Activated CD8-positive, alpha-beta memory T cell treated with anti-CD3 and anti-CD28 coated beads, Interleukin-2, amount 10 ng/mL, durations not matched to agents 7 days and 5 days (primary cell): ENCODE measurements around the gene CFB. TPM values are rescaled to one million over a fixed set of nuclear protein-coding genes. Genes with fewer than 3 reads are reported as not detected.

Source experiments
- ATAC-seq: fragments of 150-1000 bp; cut with Tn5 transposase; one replicate; pipeline ENCODE4 v1.10.0; 2021; ENCODE audit warnings: moderate library complexity
- CTCF ChIA-PET: fragments of 350-600 bp; sonication (Branson Sonifier 250); formaldehyde crosslinking; loops from one replicate; lab custom pipeline; 2021; ENCODE audit warnings: antibody characterized with exemption; lab: Charles Lee
- DNase-seq: peaks from one replicate; pipeline ENCODE4 v3.0.0-alpha.2; 2020
- H3K27ac Mint-ChIP-seq: one replicate; pipeline ENCODE4 v1.8.0; 2021; ENCODE audit warnings: mild to moderate bottlenecking, mixed read lengths
- H3K27me3 Mint-ChIP-seq: one replicate; pipeline ENCODE4 v1.8.0; 2021; ENCODE audit warnings: mixed read lengths
- H3K36me3 Mint-ChIP-seq: one replicate; pipeline ENCODE4 v1.8.0; 2021; ENCODE audit warnings: mild to moderate bottlenecking, mixed read lengths
- H3K4me1 Mint-ChIP-seq: one replicate; pipeline ENCODE4 v1.8.0; 2021; ENCODE audit warnings: mixed read lengths
- H3K4me3 Mint-ChIP-seq: one replicate; pipeline ENCODE4 v1.8.0; 2021; ENCODE audit warnings: mild to moderate bottlenecking, moderate library complexity, mixed read lengths
- H3K9me3 Mint-ChIP-seq: one replicate; pipeline ENCODE4 v1.8.0; 2022; ENCODE audit warnings: low read depth, mixed read lengths
- total RNA-seq, 2 experiments: library from RNA; stranded (reverse); gene quantifications; one replicate each; pipeline ENCODE4 v1.2.3, GENCODE V29; 2021

The CFB gene
- total RNA-seq, 2 experiments from 2014 or later = 0.12 TPM; not detected in 1

DNA sequence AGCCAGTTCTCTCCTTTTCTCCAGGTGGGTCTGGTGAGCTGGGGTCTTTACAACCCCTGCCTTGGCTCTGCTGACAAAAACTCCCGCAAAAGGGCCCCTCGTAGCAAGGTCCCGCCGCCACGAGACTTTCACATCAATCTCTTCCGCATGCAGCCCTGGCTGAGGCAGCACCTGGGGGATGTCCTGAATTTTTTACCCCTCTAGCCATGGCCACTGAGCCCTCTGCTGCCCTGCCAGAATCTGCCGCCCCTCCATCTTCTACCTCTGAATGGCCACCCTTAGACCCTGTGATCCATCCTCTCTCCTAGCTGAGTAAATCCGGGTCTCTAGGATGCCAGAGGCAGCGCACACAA lies 765 bp upstream of the CFB start:
- H3K4me3 Mint-ChIP-seq = no peak overlapping the region
- H3K4me1 Mint-ChIP-seq = peaks cover 4% of the 10 kb centered on the region
- ATAC-seq (no peak), DNase-seq (no peak)
- no peaks in the 10 kb centered on the region for H3K36me3 Mint-ChIP-seq
- no peaks in the 10 kb centered on the region for H3K9me3 Mint-ChIP-seq
- CTCF ChIA-PET = interaction anchor here (1.2 kb wide), 1 partner anchor 14 kb away, joined by 3 read pairs; no protein-coding TSS in a partner anchor
- no peak overlapping the region for H3K27ac Mint-ChIP-seq
- peaks cover 28% of the 10 kb centered on the region for H3K27me3 Mint-ChIP-seq

DNA sequence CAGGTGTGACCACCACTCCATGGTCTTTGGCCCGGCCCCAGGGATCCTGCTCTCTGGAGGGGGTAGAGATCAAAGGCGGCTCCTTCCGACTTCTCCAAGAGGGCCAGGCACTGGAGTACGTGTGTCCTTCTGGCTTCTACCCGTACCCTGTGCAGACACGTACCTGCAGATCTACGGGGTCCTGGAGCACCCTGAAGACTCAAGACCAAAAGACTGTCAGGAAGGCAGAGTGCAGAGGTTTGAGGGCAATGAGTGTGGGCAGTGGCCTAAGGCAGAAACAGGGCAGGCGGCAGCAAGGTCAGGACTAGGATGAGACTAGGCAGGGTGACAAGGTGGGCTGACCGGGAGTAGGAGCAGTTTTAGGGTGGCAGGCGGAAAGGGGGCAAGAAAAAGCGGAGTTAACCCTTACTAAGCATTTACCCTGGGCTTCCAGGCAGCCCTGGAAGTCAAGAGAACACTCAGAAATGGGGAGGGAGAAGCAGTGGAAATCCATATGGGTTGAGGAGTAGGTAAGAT lies 533 bp downstream of the CFB start:
- ATAC-seq (no peak), DNase-seq (no peak)
- no peak overlapping the region for H3K27ac Mint-ChIP-seq
- H3K4me1 Mint-ChIP-seq = peaks cover 4% of the 10 kb centered on the region
- H3K9me3 Mint-ChIP-seq = no peaks in the 10 kb centered on the region
- H3K4me3 Mint-ChIP-seq = no peak overlapping the region
- CTCF ChIA-PET = interaction anchor here (1.2 kb wide), 1 partner anchor 16 kb away, joined by 3 read pairs; no protein-coding TSS in a partner anchor
- H3K27me3 Mint-ChIP-seq = peaks cover 21% of the 10 kb centered on the region
- H3K36me3 Mint-ChIP-seq = peaks cover 3% of the 10 kb centered on the region

- peaks cover 4% of the 10 kb centered on the region for H3K4me1 Mint-ChIP-seq
- DNase-seq (no peak), ATAC-seq (no peak)
- CTCF ChIA-PET = no interaction called here
- H3K27me3 Mint-ChIP-seq = peaks cover 19% of the 10 kb centered on the region
- no peak overlapping the region for H3K4me3 Mint-ChIP-seq
- no peaks in the 10 kb centered on the region for H3K9me3 Mint-ChIP-seq
- H3K27ac Mint-ChIP-seq = no peak overlapping the region
- peaks cover 3% of the 10 kb centered on the region for H3K36me3 Mint-ChIP-seq
Observed at GRCh38 chr6:31947070-31947675, 1.3 kb downstream of the CFB start.

DNA sequence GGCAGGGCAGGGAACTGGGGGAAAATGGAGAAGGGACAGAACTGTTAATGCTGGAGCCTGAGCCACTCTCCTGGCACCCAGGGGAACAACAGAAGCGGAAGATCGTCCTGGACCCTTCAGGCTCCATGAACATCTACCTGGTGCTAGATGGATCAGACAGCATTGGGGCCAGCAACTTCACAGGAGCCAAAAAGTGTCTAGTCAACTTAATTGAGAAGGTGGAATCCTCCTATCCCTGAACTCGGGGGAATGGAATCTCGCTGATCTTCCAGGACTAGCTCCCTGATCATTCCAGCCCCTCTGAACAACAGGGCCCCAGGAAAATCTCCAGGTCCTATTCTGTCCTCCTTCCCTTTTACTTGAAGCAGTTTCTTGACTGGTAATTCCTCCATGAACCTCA lies 2.0 kb downstream of the CFB start:
- peaks cover 5% of the 10 kb centered on the region for H3K36me3 Mint-ChIP-seq
- ATAC-seq = no peak
- no peak for DNase-seq
- CTCF ChIA-PET = no interaction called here
- H3K4me3 Mint-ChIP-seq = no peak overlapping the region
- H3K9me3 Mint-ChIP-seq = no peaks in the 10 kb centered on the region
- peaks cover 4% of the 10 kb centered on the region for H3K4me1 Mint-ChIP-seq
- H3K27me3 Mint-ChIP-seq = peaks cover 13% of the 10 kb centered on the region
- H3K27ac Mint-ChIP-seq = no peak overlapping the region

GRCh38 chr6:31948306-31948705 lies 2.4 kb downstream of the CFB start:
- Mint-ChIP-seq H3K4me3 (no peak overlapping the region), H3K36me3 (peaks cover 7% of the 10 kb centered on the region), H3K27me3 (peaks cover 13% of the 10 kb centered on the region), H3K27ac (no peak overlapping the region), H3K9me3 (no peaks in the 10 kb centered on the region), H3K4me1 (peaks cover 4% of the 10 kb centered on the region)
- no peak for DNase-seq
- CTCF ChIA-PET = no interaction called here
- no peak for ATAC-seq

DNA sequence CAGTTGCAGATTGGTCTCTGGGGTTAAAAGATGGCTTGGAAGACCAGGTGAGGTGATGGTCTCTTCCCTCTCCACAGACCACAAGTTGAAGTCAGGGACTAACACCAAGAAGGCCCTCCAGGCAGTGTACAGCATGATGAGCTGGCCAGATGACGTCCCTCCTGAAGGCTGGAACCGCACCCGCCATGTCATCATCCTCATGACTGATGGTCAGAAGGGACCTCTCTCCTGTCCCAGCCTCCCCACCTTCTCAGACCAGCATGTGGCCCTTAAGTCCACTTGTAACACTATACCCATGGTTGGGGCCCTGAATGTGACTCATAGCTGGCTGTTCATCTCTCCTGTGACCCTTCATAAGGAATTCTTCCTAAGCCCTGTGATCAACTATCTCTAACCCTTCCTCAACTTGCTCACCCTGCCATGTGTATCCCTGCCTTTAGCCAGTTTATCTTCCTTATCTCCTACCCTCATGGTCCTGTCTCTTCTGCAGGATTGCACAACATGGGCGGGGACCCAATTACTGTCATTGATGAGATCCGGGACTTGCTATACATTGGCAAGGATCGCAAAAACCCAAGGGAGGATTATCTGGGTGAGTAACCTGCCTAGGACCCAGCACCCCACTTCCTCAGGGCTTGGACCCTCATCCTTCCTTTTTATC lies 3.0 kb downstream of the CFB start:
- no peak overlapping the region for H3K4me3 Mint-ChIP-seq
- H3K27me3 Mint-ChIP-seq = peaks cover 10% of the 10 kb centered on the region
- ATAC-seq (no peak), DNase-seq (no peak)
- CTCF ChIA-PET = interaction anchor here (0.6 kb wide), 1 partner anchor 74 kb away, joined by 3 read pairs; no protein-coding TSS in a partner anchor
- peaks cover 13% of the 10 kb centered on the region for H3K36me3 Mint-ChIP-seq
- no peak overlapping the region for H3K27ac Mint-ChIP-seq
- H3K9me3 Mint-ChIP-seq = no peaks in the 10 kb centered on the region
- peaks cover 4% of the 10 kb centered on the region for H3K4me1 Mint-ChIP-seq

DNA sequence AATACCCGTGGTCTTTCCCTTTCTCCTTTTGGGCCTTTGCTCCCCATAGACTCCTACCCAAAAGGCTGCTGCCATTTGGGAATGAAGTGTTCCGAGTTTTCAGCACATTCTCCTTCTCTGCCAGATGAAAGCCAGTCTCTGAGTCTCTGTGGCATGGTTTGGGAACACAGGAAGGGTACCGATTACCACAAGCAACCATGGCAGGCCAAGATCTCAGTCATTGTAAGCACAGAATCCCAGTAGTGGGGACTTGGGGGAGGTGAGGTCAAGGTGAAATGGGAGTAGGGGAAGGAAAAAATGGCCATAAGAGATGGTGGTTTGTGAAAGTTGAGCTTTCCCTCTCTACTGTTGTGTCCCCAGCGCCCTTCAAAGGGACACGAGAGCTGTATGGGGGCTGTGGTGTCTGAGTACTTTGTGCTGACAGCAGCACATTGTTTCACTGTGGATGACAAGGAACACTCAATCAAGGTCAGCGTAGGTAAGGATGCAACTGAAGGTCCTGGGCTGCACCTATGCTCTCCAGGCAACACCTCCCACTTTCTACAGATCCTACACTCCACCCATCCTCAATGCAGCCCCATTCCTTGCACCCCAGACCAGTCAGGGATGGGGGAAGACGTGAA lies 4.1 kb downstream of the CFB start:
- DNase-seq = no peak
- Mint-ChIP-seq H3K4me1 (peaks cover 4% of the 10 kb centered on the region), H3K9me3 (no peaks in the 10 kb centered on the region), H3K4me3 (no peak overlapping the region), H3K36me3 (peaks cover 22% of the 10 kb centered on the region), H3K27me3 (peaks cover 6% of the 10 kb centered on the region), H3K27ac (no peak overlapping the region)
- ATAC-seq = no peak
- CTCF ChIA-PET = interaction anchor here (0.6 to 1.5 kb wide), 2 partner anchors 23 to 269 kb away, joined by 3 to 5 read pairs; partner anchors contain the start of gene LY6G5C

GRCh38 chr6:31952140-31952805 lies 6.4 kb downstream of the CFB start:
- Mint-ChIP-seq H3K4me1 (peaks cover 4% of the 10 kb centered on the region), H3K4me3 (no peak overlapping the region), H3K27me3 (no peaks in the 10 kb centered on the region), H3K36me3 (peaks cover 31% of the 10 kb centered on the region), H3K9me3 (no peaks in the 10 kb centered on the region), H3K27ac (no peak overlapping the region)
- CTCF ChIA-PET = interaction anchor here (0.8 to 2.6 kb wide), 19 partner anchors 9 to 273 kb away, joined by 3 to 12 read pairs (median 4); partner anchors contain the start of genes ATF6B and EHMT2
- DNase-seq (peak; percentile 51), ATAC-seq (peak; percentile 63)

DNA sequence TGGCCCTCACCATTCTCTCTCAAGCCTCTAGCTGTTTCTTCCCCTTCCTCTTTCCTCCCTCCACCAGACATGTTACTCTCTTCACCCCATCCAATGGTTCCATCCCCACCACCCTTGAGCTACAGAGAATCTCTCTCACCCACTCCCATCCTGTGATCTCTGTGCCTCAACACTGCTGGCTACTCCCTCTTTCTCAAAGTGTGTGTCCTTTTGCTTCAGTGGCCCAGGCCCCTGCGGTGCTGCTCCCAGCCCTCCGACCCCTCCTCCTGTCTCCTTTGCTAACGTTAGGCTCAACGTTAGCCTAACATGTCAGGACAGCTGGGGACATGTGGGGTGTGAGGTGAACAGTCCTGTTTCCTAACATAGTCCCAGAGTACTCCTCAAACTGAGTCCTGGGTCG lies 7.0 kb downstream of the CFB start:
- no peaks in the 10 kb centered on the region for H3K9me3 Mint-ChIP-seq
- CTCF ChIA-PET = interaction anchor here (0.5 to 2.6 kb wide), 19 partner anchors 9 to 279 kb away, joined by 3 to 12 read pairs (median 4); partner anchors contain the start of genes ATF6B and EHMT2
- H3K27ac Mint-ChIP-seq = no peak overlapping the region
- peaks cover 31% of the 10 kb centered on the region for H3K36me3 Mint-ChIP-seq
- H3K27me3 Mint-ChIP-seq = no peaks in the 10 kb centered on the region
- no peak for ATAC-seq
- DNase-seq = no peak
- no peak overlapping the region for H3K4me3 Mint-ChIP-seq
- peaks cover 10% of the 10 kb centered on the region for H3K4me1 Mint-ChIP-seq

- Mint-ChIP-seq H3K4me1 (peaks cover 21% of the 10 kb centered on the region), H3K4me3 (no peak overlapping the region), H3K36me3 (peaks cover 31% of the 10 kb centered on the region), H3K27me3 (no peaks in the 10 kb centered on the region), H3K27ac (no peak overlapping the region), H3K9me3 (no peaks in the 10 kb centered on the region)
- DNase-seq (no peak), ATAC-seq (no peak)
- CTCF ChIA-PET = no interaction called here
Observed at GRCh38 chr6:31954511-31954910, 8.6 kb downstream of the CFB start.

DNA sequence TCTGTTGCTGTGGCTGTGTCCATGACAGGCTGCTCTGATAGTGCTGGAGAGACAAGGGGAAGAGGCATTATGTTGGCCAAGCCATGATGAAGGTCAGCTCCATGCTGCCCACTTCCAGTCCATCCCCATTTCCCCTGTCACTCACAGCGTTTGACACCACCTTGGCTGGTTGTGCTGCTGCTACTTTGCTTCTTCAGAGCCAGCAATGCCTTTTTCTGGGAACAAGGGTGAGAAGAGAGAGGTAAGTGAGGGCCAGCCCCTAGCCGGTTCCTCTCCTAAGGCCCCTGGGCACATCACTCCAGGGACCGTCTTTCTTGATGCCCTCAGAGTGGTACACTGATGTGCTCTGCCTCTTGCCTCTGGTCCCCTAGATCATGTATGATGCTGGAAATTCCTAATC lies 10.9 kb downstream of the CFB start:
- no peak for DNase-seq
- H3K27ac Mint-ChIP-seq = no peak overlapping the region
- H3K4me1 Mint-ChIP-seq = peaks cover 35% of the 10 kb centered on the region
- CTCF ChIA-PET = no interaction called here
- peaks cover 44% of the 10 kb centered on the region for H3K36me3 Mint-ChIP-seq
- no peaks in the 10 kb centered on the region for H3K27me3 Mint-ChIP-seq
- no peaks in the 10 kb centered on the region for H3K9me3 Mint-ChIP-seq
- ATAC-seq = no peak
- H3K4me3 Mint-ChIP-seq = no peak overlapping the region

GRCh38 chr6:31958412-31958740 lies 12.5 kb downstream of the CFB start:
- Mint-ChIP-seq H3K4me1 (peaks cover 35% of the 10 kb centered on the region), H3K27ac (peak overlapping the region; percentile 99), H3K27me3 (no peaks in the 10 kb centered on the region), H3K9me3 (no peaks in the 10 kb centered on the region), H3K36me3 (peaks cover 49% of the 10 kb centered on the region), H3K4me3 (peak overlapping the region; percentile 95)
- CTCF ChIA-PET = interaction anchor here (1.1 to 3.0 kb wide), 3 partner anchors 13 to 277 kb away, joined by 3 to 27 read pairs (median 5); partner anchors contain the start of genes DXO and LY6G5C
- peak; percentile 3 for ATAC-seq
- no peak for DNase-seq
